Renal cortical epithelial cell (primary cell): ENCODE measurements around the gene DPP10. TPM values are rescaled to one million over a fixed set of nuclear protein-coding genes. Genes with fewer than 3 reads are reported as not detected.

ENCODE experiments used
- DNase-seq: peaks from one replicate; pipeline ENCODE4 v3.0.0-alpha.2; 2011; ENCODE audit warnings: low read depth
- total RNA-seq: library from RNA; depleted of rRNA; stranded (reverse); fragments of >200 nt; gene quantifications from 2 replicates; pipeline ENCODE4 v1.2.3, GENCODE V29; 2014

DPP10 gene
- total RNA-seq, 1 donor from 2014 or later = not detected

GRCh38 chr2:114805195-114805594, 362.8 kb downstream of the DPP10 start:
- no peak for DNase-seq

- DNase-seq = no peak
These were observed 367.7 kb downstream of the DPP10 start for GRCh38 chr2:114810092-114810491.

GRCh38 chr2:114812261-114812660, 369.8 kb downstream of the DPP10 start:
- no peak for DNase-seq

- no peak for DNase-seq
These were observed 371.9 kb downstream of the DPP10 start for GRCh38 chr2:114814355-114814754.

GRCh38 chr2:114821055-114821454, 378.6 kb downstream of the DPP10 start:
- no peak for DNase-seq

GRCh38 chr2:114843963-114844362, 401.5 kb downstream of the DPP10 start:
- no peak for DNase-seq

- no peak for DNase-seq
These were observed 414.8 kb downstream of the DPP10 start for GRCh38 chr2:114857196-114857595.

- DNase-seq = no peak
These were observed 417.5 kb downstream of the DPP10 start for GRCh38 chr2:114859726-114860510.

GRCh38 chr2:114862243-114862642, 419.8 kb downstream of the DPP10 start:
- no peak for DNase-seq

- no peak for DNase-seq
These were observed 422.5 kb downstream of the DPP10 start for GRCh38 chr2:114864901-114865300.

GRCh38 chr2:114880046-114880445, 437.6 kb downstream of the DPP10 start:
- no peak for DNase-seq

- DNase-seq = no peak
These were observed 477.5 kb downstream of the DPP10 start for GRCh38 chr2:114919985-114920384.

GRCh38 chr2:114922076-114922475, 479.6 kb downstream of the DPP10 start:
- no peak for DNase-seq

GRCh38 chr2:114925296-114926255, 483.1 kb downstream of the DPP10 start:
- DNase-seq = no peak

- no peak for DNase-seq
These were observed 483.9 kb downstream of the DPP10 start for GRCh38 chr2:114926303-114926702.

GRCh38 chr2:114929225-114929624, 486.8 kb downstream of the DPP10 start:
- DNase-seq = no peak

GRCh38 chr2:114933671-114934241, 491.3 kb downstream of the DPP10 start:
- DNase-seq = no peak

GRCh38 chr2:114935031-114935430, 492.6 kb downstream of the DPP10 start:
- no peak for DNase-seq

- no peak for DNase-seq
These were observed 495.0 kb downstream of the DPP10 start for GRCh38 chr2:114937366-114937930.

- DNase-seq = no peak
These were observed 498.5 kb downstream of the DPP10 start for GRCh38 chr2:114940785-114941458.

- no peak for DNase-seq
These were observed 506.9 kb downstream of the DPP10 start for GRCh38 chr2:114949228-114949804.
